Sciatic nerve (tissue), 2 donors: ENCODE results near the gene AAK1. TPM values are rescaled to one million over a fixed set of nuclear protein-coding genes. Genes with fewer than 3 reads are reported as not detected.
"Not testable (repeated sequence)": the region's sequence is repeated elsewhere in the genome, so short reads cannot be mapped to it uniquely, and the experiment has no call there.

ENCODE experiments used
- ATAC-seq: fragments of 200-7000 bp; cut with Tn5 transposase; one replicate; pipeline ENCODE4 v1.9.1; 2020; ENCODE audit warnings: mild to moderate bottlenecking, moderate library complexity
- DNase-seq: peaks from one replicate; pipeline ENCODE4 v3.0.0-alpha.2; 2020; ENCODE audit warnings: low spot score
- intact Hi-C: fragments of 100-400 bp; cut with DNase I; formaldehyde crosslinking; loops from one replicate; pipeline ENCODE4 v1.14.2; 2022
- total RNA-seq: library from RNA; stranded (reverse); fragmentation: NEBNext Ultra II Directional; extraction: Animal tissue kit (Norgen Biotek cat#: 25700); gene quantifications from one replicate; pipeline ENCODE4 v1.2.1, GENCODE V29; 2021
- donor health status: DM: no; HTN: no; CAD: no.
- donor health status: DM: no; HTN: no; CAD: no.

AAK1 gene
- total RNA-seq, 1 donor from 2014 or later: 82.4 TPM

DNA sequence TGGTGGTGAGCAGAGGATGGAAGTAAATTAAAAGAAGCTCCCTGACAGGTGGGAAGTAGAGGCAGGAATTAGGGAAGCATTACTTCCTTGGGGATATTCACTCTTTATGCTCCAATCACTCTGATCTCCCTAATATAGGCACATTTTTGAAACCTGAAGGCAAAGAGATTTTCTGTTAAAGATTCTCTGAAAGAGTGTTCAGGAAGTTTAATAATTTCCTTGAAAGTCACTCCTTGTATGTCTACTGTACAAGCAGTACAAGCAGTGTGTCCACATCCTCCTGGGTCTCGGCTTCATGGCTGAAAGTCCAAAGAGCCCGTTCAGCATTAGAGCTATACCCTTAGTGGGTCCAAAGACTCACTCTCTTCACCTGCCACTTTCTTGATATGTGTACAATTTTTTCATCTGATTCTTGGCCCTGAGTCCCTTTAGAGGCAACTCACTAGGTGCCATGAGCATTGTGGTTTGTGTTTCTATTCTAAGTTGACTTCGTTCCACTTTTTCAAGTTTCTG lies 60.2 kb downstream of the AAK1 start:
- intact Hi-C loops: no loop called here
- ATAC-seq (no peak), DNase-seq (no peak)

DNA sequence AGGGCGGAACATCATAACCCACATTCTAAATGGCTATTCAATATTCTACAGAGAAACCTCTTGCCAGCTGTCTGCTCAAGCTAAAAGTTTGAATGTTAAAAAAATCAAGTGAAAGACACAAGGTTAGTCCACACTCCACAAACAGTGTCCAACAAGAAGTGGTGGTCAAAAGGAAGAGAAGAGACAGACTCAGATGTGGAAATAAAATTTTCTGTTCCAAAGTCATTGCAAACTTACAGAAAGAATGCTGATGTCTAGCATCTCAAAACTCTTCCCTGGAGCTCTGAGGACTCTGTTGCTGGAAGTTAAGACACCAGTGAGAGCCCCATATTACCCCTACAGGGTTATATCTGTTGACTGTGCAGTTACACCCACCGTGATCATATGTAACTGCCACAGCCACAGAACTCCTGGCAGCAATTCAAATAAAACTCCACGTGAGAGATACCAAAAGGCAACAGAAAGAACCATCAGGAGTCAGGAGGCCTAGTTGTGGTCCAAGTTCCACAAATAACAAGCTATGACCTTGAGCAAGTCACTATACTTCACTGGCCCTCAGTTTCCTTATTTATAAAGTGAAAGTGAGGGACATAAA lies 60.9 kb downstream of the AAK1 start:
- no peak for DNase-seq
- intact Hi-C loops: no loop called here
- ATAC-seq: no peak

DNA sequence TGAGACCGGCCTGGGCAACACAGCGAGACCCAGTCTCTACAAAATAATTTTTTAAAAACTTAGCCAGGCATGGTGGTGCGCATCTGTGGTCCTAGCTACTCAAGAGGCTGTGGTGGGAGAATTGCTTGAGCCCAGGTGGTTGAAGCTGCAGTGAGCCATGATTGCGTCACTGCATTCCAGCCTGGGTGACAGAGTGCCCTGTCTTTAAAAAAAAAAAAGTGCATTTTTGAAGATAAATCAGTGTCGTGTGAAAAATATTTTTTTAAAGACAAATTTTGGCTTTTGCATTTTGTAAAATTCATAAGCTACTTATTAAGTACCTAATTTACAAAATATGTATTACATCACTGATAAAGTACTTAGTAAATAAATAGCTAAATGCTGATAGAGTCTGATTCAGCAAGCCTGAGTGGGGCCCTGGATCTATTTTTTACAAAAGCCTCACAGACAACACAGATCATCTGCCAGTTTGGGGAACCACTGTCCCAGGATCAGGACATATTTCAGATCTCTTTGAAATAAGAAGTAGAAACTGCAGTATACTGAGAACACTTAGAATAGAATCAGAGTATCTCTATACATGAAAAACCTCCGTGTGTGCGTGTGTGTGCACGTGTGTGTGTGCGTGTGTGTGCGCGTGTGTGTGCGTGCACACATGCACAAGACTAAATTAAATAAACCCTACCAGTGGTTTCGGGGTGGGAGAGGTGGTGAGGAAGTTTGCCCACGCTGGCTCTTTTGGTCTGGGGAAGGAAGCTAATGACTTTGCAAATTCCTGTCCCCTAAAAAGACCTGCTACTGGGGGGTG lies 61.6 kb downstream of the AAK1 start:
- ATAC-seq: peak; percentile 36
- intact Hi-C loops: no loop called here
- DNase-seq: no peak

DNA sequence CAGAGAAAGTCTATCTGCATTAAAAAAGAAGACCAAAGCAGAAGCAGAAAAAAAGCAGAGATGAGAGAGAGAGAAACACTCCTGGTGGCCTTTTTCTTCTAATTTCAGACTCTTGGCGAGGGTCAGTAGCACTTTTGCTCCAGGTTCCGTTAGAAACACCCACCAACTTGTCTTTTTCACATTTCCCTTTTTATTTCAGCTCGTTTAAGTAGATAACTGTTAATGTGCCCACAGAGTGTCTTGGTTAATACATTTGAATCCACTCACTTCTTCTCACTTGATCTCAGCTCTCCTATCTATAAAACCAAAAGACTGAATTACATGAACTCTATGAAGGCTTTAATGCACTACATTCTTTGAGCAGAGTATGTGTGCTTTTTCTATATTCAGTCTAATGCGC lies 63.1 kb downstream of the AAK1 start:
- DNase-seq: no peak
- intact Hi-C loops: no loop called here
- no peak for ATAC-seq

DNA sequence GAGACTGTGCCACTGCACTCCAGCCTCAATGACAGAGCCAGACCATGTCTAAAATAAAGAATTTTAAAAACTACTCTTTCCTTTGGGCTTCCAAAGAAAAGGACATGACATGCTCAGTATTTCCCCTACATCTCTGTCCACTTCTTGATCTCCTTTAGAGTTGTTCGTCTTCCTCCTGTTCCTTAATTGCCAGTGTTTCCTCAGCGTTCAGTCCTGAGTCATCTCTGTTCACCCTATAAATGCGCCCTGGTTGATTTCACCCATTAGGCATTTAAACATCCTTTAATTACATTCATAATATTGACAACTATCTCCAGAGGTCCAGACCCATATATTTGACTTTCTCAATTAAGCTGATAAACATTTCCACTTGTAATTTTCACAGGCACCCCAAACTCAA lies 64.0 kb downstream of the AAK1 start:
- no peak for ATAC-seq
- no peak for DNase-seq
- intact Hi-C loops: no loop called here

DNA sequence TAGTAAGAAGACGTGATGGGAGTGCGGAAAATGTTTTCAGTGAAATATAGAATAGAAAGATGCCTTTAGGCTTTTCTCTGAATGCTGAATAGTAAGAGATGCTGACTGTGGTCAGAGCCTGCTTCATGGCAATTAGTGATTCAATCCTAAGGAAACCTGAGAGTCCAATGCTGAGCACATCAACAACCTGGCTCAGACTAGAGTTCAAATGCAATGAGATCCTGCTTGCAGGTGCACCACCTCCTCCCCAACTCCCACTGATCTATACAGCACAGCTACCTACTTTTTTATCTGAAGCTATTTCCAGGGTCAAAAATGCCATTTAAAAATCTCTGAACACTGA lies 65.4 kb downstream of the AAK1 start:
- intact Hi-C loops: no loop called here
- no peak for DNase-seq
- ATAC-seq: no peak

DNA sequence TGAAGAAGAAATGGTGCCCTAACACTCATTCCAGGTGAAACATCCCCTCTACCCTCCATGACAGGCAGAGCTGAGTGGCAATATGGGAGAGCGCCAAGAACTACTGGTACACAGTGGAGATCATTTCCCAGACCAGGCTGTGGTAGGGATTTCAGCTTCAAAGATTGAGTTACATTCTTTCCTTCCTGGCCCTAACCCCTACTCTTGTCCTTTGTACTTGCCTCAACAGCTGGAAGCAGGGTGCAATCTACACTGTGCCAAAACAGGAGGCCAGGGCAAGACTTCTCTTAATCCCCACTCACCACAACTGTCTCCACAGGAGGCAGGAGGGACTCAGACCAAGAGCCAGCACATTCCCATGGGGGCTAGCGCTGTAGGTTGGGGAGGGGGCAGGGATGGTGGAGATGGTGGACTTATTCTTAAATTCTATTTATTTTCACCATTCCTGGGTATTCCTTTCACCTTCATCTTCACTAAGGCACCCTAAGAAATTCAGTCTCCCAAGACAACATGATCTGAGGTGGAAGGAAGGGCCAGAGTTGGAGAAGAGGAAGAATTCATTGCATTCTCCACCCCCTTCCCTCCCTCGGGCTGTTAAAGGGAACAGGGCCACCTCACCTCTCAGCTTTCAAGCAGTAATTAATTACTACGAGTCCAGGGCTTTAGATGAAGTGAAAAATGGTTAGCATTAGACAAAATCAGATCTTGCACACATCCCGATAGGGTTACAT lies 65.9 kb downstream of the AAK1 start:
- DNase-seq: no peak
- peak; percentile 68 for ATAC-seq
- intact Hi-C loops: no loop called here

DNA sequence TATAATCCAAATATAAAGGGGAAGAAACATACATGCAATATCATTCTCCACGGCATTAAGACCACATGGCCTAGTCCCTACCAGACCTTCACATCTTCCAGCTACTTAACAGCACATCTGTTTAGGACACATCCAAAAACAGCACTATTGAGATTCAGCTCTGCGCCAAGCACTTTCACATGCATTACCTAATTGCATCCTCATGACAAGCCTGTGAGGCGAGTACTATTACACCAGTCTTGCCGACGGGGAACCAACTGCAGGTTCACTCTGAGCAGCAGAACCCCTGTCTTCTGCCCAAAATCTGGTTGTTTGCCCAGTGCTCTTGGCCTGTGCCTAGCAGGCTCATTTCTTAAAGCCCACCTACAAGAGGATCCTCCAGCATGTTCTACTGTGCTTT lies 66.7 kb downstream of the AAK1 start:
- DNase-seq (no peak), ATAC-seq (peak; percentile 89)
- intact Hi-C loops: no loop called here

DNA sequence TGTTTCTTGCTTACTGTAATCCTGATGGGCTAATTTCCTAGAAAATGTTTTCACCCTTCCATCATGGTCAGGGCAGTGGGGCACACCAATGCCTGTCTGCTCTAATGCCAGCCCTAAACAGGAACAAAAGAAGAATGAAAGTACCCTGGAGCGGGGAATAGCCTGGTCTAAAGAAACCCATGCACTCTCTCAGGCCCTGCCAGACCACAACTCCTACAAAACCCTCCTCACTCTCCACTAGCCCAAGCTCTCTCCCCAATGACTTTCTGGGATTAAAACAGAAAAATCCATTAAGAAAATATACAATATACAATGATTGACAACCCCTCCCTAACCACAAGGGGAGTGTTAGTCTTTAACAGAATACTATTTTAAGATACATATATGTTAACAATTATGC lies 67.6 kb downstream of the AAK1 start:
- no peak for DNase-seq
- intact Hi-C loops: no loop called here

DNA sequence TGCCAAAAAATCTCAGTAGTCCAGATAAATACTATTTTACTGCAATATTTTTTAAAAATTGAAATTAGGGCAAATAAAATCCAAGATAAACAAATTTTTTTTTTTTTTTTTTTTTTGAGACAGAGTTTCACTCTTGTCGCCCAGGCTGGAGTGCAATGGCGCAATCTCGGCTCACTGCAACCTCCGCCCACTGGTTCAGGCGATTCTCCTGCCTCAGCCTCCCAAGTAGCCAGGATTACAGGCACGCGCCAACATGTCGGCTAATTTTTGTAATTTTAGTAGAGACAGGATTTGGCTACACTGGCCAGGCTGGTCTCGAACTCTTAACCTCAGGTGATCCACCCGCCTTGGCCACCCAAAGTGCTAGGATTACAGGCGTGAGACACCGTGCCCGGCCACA lies 68.2 kb downstream of the AAK1 start:
- intact Hi-C loops, DNase-seq, ATAC-seq: not testable (repeated sequence)

More for the DNA sequence above, 67.6 kb downstream of the AAK1 start:
- no peak for ATAC-seq

DNA sequence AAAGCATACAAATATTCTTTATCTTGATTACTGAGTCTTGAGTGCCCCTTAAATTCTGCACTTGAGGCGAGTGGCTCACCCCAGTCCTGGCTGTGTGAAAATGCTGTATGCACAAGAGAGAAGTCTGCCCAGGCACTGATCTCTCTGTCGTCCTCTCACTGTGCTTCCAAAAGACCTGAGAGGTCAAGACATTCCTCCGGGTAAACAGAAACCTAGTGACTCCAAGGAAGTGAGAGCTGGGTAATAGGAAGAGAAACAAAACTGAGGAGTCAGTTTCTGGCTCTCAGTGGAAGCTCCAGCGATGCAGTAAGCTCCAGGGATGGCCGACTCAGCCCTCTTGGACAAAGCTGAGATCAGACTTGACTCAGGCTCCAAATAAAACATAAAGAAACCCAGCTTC lies 70.9 kb downstream of the AAK1 start:
- intact Hi-C loops: no loop called here
- no peak for ATAC-seq
- DNase-seq: no peak

DNA sequence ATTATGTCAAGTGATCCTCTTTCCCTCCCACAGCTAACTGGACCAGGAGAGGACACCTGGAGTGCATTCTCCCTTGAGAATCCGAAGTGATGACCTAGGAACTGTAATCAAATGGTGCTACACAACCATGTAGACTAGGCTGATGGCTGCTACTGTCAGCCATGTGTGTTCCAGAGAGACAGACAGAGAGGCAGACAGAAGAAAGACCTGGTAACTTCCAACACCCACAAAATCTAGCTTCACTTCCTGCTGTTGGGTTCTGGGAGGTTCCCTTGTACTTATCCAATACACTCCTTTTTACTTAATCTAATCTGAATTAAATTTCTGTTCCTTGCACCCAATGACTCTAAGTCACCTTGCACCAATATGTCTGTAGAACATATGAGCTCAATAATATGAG lies 72.3 kb downstream of the AAK1 start:
- intact Hi-C loops: no loop called here
- DNase-seq (no peak), ATAC-seq (no peak)

DNA sequence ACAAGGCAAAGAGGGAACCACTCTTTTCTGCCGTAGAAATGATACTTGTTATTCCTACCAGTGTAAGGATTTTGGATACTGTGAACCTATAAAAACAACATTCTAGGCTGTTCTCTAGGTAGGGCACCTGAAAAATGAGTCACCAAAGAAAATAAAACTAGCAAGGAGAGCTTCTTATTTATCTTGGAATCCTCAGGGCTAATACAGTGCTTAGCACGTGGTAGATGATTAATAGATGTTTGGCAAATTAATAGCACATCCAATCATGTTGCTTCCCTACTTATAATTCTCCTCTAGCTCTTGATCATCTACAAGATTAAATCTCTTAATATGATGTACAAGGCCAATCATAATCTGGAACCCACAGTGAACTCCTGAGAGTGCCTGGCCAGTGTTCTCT lies 73.1 kb downstream of the AAK1 start:
- intact Hi-C loops: no loop called here
- DNase-seq: no peak
- no peak for ATAC-seq

DNA sequence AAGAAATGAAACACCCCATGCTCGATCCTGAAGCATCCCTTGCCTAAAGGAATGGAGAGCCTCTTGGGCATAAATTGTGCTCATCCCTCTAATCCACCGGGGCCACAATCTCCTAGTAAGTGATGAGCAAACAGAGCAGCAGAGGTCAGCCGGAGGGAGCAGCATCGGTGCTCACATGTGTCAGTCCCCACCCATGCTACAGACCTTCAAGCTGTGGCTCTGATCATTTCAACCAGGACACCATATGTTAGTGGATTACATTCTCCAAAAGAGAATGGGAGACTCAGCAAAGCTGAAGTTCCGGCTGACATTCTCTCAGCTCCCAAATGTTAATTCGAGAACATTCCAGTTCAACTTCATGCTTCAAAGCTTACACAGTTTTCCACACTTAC lies 75.6 kb downstream of the AAK1 start:
- DNase-seq: no peak
- ATAC-seq: no peak
- intact Hi-C loops: no loop called here

DNA sequence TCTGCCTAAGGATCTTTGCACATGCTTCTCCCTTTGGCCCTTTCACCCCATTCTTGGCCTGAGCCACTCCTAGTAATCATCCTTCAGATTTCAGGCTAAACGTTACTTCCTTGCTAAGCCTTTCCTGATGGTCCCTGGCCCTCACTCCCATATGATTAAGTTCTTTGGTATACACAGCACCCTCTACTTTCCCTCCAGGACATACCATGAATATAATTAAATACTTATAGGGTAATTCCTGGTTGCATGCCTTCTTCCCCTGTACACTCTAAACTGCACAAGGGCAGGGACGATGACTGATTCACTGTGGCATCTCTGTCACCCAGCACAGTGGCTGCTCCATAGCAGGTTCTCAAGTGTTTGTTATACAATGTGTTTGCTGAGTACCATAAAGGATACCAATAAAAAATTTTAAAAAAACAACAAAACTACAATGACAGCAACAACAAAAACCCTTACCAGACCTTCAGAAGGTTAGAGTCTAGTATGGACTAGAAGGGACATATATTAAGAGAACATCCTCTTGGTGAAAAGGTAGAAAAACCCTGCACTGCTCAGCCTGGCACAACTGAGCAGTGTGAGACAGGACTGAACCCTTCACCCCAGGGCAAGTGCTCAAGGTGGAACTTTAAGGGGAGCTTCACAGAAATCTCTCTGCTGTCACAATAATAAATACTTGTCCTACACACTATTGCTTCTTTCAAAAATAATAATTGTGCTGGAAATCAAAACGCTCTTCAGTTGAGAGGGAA lies 76.2 kb downstream of the AAK1 start:
- intact Hi-C loops: no loop called here
- DNase-seq: no peak
- ATAC-seq: no peak

DNA sequence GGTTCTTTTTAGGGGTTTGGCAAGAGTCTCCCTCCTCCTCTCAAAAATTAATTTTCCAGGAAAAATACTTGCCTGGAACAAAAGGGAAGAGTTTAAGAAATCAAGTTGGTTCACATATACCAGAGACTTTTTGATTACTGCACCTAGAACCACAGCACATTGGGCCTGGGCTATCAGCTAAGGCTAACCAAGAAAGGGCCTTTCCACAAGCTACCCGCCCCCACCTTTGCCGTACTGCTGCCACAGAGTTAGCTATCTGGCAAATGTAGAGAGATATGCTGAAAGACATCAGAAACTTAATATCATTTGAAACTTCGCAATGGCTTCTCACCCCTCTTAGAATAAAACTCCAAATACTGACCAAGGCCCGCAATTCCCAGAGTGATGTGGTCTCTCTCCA lies 76.9 kb downstream of the AAK1 start:
- DNase-seq (no peak), ATAC-seq (no peak)
- intact Hi-C loops: no loop called here

DNA sequence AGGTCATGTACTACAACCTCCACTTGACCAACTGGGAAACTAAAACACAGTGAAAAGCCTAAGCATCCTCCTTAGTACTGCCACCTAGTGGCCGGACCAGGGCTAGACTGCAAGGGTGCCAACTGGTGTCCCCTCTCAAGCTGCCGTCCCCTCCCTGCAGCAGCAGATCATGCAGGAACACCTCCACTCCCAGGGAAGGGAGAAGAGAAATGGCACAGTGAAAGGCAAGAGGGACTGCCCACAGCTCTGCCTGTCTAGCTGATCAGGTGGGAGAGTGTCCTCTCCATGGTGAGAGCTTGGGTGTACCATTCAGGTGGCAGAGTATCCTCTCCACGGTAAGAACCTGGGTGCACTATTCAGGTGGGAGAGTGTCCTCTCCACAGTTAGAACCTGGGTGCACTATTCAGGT lies 78.1 kb downstream of the AAK1 start:
- intact Hi-C loops: no loop called here
- DNase-seq: peak; percentile 70
- peak; percentile 74 for ATAC-seq

DNA sequence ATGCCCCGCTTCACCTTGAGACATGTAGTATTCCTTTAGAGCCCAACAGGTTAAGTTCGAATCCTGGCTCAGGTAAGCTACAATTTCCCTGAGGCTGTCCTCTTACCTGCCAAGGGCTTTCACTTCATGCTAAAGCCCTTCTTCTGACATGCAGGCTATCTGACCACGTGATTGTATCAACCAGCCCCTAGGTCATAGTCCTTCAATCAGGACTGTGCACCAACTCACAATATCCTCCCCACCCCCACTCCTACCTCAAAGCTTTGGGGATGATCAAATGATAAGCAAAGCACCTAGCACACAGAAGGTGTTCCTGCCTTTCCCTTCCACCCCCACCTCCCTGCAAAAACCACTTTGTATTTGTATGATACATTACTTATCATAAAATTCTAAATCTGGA lies 78.9 kb downstream of the AAK1 start:
- ATAC-seq: no peak
- no peak for DNase-seq
- intact Hi-C loops: loop anchor here (5.0 kb wide), 1 partner anchor 148 kb away; no protein-coding TSS in a partner anchor

DNA sequence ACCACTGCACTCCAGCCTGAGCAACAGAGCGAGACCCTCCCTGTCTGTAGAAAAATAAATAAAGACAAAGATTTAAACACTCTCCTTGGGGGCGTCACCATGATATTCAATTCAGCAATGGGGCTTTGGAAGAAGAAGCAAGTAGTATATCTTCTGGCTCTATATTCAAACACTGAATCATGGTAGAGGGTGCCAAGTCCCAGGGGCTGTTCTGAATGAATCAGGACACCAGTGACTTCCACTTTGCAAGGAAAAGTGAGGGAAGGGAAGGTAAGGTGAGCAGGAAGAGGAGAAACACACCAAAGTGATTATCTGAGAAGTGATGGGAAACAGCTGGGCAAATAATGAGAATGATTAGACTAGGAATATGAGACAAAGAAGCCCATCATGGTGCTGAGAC lies 80.5 kb downstream of the AAK1 start:
- DNase-seq (no peak), ATAC-seq (no peak)
- intact Hi-C loops: loop anchor here (5.0 kb wide), 1 partner anchor 149 kb away; no protein-coding TSS in a partner anchor
